Esophagus muscularis mucosa (tissue), 3 donors: ENCODE data around the gene GMDS.

Experiments
- POLR2A ChIP-seq: fragments of 450-650 bp; IDR thresholded peaks from one replicate; pipeline ENCODE4 v1.6.1; 2017; ENCODE audit warnings: antibody characterized with exemption, moderate library complexity, mild to moderate bottlenecking, low read depth
- TF ChIP-seq, protein P1 (sequence below), 3 experiments: fragments of 200-600 bp in 2 of 3; fragments of 450-650 bp in 1 of 3; sonication (generic) in 2 of 3; IDR thresholded peaks; one replicate each; pipeline ENCODE4 v1.5.1; 2017 to 2019; ENCODE audit warnings: antibody characterized with exemption in 3 of 3, mild to moderate bottlenecking in 2 of 3, moderate library complexity in 1 of 3

DNA sequence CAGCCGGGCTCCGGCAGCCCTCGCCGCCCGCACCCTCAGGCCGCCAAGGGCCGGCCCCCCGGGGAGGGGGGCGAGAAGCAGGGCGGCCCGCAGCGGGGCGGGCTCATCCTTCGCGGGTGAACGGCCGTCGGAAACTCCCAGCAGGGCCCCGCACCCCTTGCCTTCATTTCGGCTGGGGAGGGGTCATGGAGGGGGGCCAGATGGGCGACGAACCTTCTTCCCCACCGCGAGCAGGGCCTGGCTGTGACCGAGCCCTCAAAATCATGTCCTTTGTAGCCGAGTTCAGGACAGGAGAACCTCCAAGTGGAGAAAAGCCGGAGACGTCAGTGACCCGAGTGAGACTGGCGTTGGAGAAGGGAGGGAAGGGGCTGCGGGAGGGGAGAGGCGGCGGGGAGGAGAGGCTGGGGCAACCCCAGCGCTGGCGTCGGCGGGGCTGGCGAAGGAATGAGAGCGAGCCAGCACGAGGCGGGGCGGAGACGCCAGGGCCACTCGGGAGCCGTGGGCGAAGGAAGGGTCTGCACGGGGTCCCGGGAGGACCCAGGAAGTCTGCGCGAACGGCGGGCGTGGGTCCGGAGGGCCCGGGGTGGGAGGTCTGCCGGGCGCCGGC lies 636.3 kb downstream of the GMDS start:
- TF ChIP-seq, protein P1, sequence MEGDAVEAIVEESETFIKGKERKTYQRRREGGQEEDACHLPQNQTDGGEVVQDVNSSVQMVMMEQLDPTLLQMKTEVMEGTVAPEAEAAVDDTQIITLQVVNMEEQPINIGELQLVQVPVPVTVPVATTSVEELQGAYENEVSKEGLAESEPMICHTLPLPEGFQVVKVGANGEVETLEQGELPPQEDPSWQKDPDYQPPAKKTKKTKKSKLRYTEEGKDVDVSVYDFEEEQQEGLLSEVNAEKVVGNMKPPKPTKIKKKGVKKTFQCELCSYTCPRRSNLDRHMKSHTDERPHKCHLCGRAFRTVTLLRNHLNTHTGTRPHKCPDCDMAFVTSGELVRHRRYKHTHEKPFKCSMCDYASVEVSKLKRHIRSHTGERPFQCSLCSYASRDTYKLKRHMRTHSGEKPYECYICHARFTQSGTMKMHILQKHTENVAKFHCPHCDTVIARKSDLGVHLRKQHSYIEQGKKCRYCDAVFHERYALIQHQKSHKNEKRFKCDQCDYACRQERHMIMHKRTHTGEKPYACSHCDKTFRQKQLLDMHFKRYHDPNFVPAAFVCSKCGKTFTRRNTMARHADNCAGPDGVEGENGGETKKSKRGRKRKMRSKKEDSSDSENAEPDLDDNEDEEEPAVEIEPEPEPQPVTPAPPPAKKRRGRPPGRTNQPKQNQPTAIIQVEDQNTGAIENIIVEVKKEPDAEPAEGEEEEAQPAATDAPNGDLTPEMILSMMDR (IDR thresholded peaks at IDR 0.05), result no peak
- TF ChIP-seq POLR2A, result no peak
